GM06990 (cell line): Measurements from ENCODE around the gene CKAP5.

Experiments used
- DNase-seq: peaks from one replicate; pipeline ENCODE4 v3.0.0-alpha.2; 2011; ENCODE audit not compliant: insufficient read length; ENCODE audit errors: extremely low read depth
- H3K27me3 ChIP-seq: replicated peaks from 2 replicates; pipeline ENCODE4 v1.6.0; 2011; ENCODE audit warnings: low read length; ENCODE audit not compliant: control insufficient read depth, insufficient read depth
- H3K36me3 ChIP-seq: 2 replicates; pipeline ENCODE4 v1.5.1; 2011; ENCODE audit warnings: low read length; ENCODE audit not compliant: control insufficient read depth, insufficient read depth
- H3K4me3 ChIP-seq: replicated peaks from 2 replicates; pipeline ENCODE4 v1.5.1; 2011; ENCODE audit warnings: low read depth, mild to moderate bottlenecking, control low read depth, low read length
- CTCF ChIP-seq: IDR thresholded peaks from 2 replicates; pipeline ENCODE4 v1.5.1; 2011; ENCODE audit warnings: low read length, control low read depth, mild to moderate bottlenecking, inconsistent platforms; ENCODE audit not compliant: insufficient read depth, poor library complexity, severe bottlenecking

The CKAP5 gene

GRCh38 chr11:46701078-46701654 is 144.9 kb downstream of the CKAP5 start:
- peak overlapping the region; percentile 64 for H3K4me3 ChIP-seq
- no peaks in the 10 kb centered on the region for H3K27me3 ChIP-seq
- peaks cover 32% of the 10 kb centered on the region for H3K36me3 ChIP-seq
- no peak for TF ChIP-seq CTCF
- no peak for DNase-seq

GRCh38 chr11:46700241-46701077 is 145.6 kb downstream of the CKAP5 start, which contains the start of the genes ARHGAP1 and ZNF408:
TSS of gene ARHGAP1 (minus strand) at chr11:46700619. CDS start at chr11:46696107, 4,512 bp downstream.
TSS of gene ZNF408 (plus strand) at chr11:46701031. CDS start at chr11:46701048, 17 bp downstream.
- Histone ChIP-seq H3K27me3 (no peaks in the 10 kb centered on the region), H3K36me3 (peaks cover 33% of the 10 kb centered on the region), H3K4me3 (peak within 1 kb of the TSS; percentile 64)
- peak; percentile 96 for DNase-seq
- no peak for TF ChIP-seq CTCF

DNA sequence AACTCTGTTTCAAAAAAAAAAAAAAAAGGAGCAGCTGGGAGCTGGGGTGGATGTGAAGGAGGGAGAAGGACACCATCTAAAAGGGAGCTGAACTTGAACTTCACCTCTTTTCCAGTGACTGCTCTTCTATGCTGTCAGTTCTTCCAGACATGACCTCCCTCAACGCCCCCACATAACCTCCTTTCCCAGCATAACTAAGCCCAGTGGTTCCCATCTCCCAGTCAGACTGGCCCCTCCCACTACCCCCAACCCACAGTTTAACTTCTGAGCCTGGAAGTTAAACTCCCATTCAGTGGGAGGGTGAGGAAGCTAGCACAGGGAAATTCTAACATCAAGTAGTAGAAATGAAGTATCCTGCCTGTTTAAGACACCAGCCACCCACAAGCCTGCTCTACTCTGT is 147.5 kb downstream of the CKAP5 start:
- no peak for DNase-seq
- no peak for TF ChIP-seq CTCF
- Histone ChIP-seq H3K4me3 (no peak overlapping the region), H3K36me3 (peaks cover 31% of the 10 kb centered on the region), H3K27me3 (no peaks in the 10 kb centered on the region)

DNA sequence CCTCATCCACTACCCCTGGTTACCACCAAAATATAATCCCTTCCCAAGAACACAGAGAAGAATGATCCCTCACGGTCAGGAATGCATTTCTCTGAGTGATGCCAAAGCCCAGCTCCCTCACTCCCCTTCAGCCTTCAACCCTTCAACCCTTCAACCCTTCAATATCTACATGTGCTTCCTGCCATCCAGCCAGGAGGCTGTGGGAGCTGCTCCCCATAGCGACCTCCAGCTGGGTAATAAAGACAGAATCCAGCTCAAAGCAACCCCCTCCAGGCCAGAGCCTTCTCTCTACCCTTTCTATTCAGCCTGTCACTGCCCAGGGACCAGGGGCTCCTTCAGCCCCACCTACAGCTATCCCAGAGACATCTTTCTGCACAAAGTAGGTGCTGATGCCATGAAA is 148.4 kb downstream of the CKAP5 start:
- H3K4me3 ChIP-seq: no peak overlapping the region
- H3K27me3 ChIP-seq: no peaks in the 10 kb centered on the region
- TF ChIP-seq CTCF: no peak
- peaks cover 26% of the 10 kb centered on the region for H3K36me3 ChIP-seq
- DNase-seq: no peak

- TF ChIP-seq CTCF: no peak
- H3K4me3 ChIP-seq: no peak overlapping the region
- no peak for DNase-seq
- peaks cover 27% of the 10 kb centered on the region for H3K36me3 ChIP-seq
- H3K27me3 ChIP-seq: no peaks in the 10 kb centered on the region
Observed at GRCh38 chr11:46697303-46697702, 148.8 kb downstream of the CKAP5 start.
